RPMI8226 (cell line): ENCODE results near the gene GATAD2B.
"Not testable (repeated sequence)": the region's sequence is repeated elsewhere in the genome, so short reads cannot be mapped to it uniquely, and the experiment has no call there.

ENCODE experiments used
- DNase-seq: peaks from one replicate; pipeline ENCODE4 v3.0.0-alpha.2; 2015

Gene GATAD2B

GRCh38 chr1:153882296-153882912 lies 40.4 kb downstream of the GATAD2B start:
- no peak for DNase-seq

- DNase-seq = no peak
Observed at GRCh38 chr1:153881751-153882150, 41.0 kb downstream of the GATAD2B start.

- DNase-seq = no peak
Observed at GRCh38 chr1:153880962-153881361, 41.8 kb downstream of the GATAD2B start.

GRCh38 chr1:153880024-153880423 lies 42.7 kb downstream of the GATAD2B start:
- DNase-seq = no peak

GRCh38 chr1:153877112-153877511 lies 45.7 kb downstream of the GATAD2B start:
- no peak for DNase-seq

- no peak for DNase-seq
Observed at GRCh38 chr1:153872934-153873333, 49.8 kb downstream of the GATAD2B start.

GRCh38 chr1:153872331-153872730 lies 50.4 kb downstream of the GATAD2B start:
- DNase-seq = no peak

GRCh38 chr1:153869486-153869885 lies 53.3 kb downstream of the GATAD2B start:
- no peak for DNase-seq

- DNase-seq = peak; percentile 44
Observed at GRCh38 chr1:153866045-153866850, 56.5 kb downstream of the GATAD2B start.

- DNase-seq = no peak
Observed at GRCh38 chr1:153860285-153860684, 62.5 kb downstream of the GATAD2B start.

GRCh38 chr1:153857505-153857904 lies 65.3 kb downstream of the GATAD2B start:
- DNase-seq = no peak

- no peak for DNase-seq
Observed at GRCh38 chr1:153856763-153857162, 66.0 kb downstream of the GATAD2B start.

GRCh38 chr1:153852170-153852569 lies 70.6 kb downstream of the GATAD2B start:
- no peak for DNase-seq

GRCh38 chr1:153849487-153850185 lies 73.1 kb downstream of the GATAD2B start:
- DNase-seq = peak; percentile 89

GRCh38 chr1:153848805-153849204 lies 74.0 kb downstream of the GATAD2B start:
- DNase-seq = no peak

- no peak for DNase-seq
Observed at GRCh38 chr1:153845158-153845557, 77.6 kb downstream of the GATAD2B start.

- not testable (repeated sequence) for DNase-seq
Observed at GRCh38 chr1:153844349-153844748, 78.4 kb downstream of the GATAD2B start.

GRCh38 chr1:153842006-153842471 lies 80.7 kb downstream of the GATAD2B start:
- peak; percentile 94 for DNase-seq

GRCh38 chr1:153841463-153841994 lies 81.2 kb downstream of the GATAD2B start:
- DNase-seq = no peak

GRCh38 chr1:153840774-153841173 lies 82.0 kb downstream of the GATAD2B start:
- not testable (repeated sequence) for DNase-seq

- not testable (repeated sequence) for DNase-seq
Observed at GRCh38 chr1:153833968-153834367, 88.8 kb downstream of the GATAD2B start.

GRCh38 chr1:153833171-153833570 lies 89.6 kb downstream of the GATAD2B start:
- DNase-seq = no peak

- no peak for DNase-seq
Observed at GRCh38 chr1:153832293-153832692, 90.5 kb downstream of the GATAD2B start.
